NCI-H345 (cell line): ENCODE measurements around the gene SERPING1.

Experiments used
- DNase-seq: peaks from one replicate; lab custom pipeline; 2025; lab: John Stamatoyannopoulos, UW

Gene SERPING1

DNA sequence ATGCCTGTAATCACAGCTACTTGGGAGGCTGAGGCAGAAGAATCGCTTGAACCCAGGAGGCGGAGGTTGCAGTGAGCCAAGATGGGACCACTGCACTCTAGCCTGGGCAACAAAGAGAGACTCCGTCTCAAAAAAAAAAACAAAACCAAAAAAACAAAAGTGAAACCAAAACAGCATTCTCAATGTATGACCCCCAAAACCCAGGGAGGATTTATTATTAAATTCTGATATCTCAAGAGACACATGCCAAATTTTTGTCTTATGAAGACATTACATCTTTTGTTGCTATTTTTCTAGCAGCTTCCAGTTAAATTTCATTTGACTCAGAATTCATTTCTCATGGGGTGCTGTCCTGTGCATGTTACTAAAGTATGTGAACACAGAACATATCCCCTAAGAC lies 55.2 kb downstream of the SERPING1 start:
- no peak for DNase-seq

DNA sequence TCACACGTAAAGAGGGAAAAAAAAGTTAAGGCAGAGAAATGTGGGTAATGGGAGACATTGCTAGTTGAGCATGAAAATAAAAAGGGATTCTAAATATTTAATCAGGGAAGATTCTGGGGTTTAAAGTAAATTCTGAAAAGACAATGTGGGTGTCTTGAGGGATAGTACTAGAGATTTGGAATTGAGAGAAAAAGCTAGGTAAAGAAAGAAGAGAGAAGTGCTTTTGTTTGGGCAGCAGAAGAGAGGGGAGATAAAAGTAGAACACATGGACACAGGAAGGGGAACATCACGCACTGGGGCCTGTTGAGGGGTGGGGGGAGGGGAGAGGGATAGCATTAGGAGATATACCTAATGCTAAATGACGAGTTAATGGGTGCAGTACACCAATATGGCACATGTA lies 55.7 kb downstream of the SERPING1 start:
- no peak for DNase-seq

DNA sequence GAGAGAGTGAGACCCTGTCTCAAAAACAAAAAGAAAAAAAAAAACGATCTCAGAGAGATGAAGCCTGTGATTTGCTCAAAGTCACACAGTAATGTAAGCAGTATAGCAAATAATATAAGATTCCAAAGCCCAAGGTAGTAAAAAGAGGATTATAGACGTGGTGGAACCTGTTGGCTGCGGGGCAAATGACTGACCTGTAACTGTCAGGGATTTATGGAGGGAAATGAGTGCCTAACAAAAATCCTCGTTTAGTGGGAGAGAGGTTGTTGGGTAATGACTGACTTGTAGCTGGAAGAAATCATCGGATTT lies 59.4 kb downstream of the SERPING1 start:
- DNase-seq = no peak

DNA sequence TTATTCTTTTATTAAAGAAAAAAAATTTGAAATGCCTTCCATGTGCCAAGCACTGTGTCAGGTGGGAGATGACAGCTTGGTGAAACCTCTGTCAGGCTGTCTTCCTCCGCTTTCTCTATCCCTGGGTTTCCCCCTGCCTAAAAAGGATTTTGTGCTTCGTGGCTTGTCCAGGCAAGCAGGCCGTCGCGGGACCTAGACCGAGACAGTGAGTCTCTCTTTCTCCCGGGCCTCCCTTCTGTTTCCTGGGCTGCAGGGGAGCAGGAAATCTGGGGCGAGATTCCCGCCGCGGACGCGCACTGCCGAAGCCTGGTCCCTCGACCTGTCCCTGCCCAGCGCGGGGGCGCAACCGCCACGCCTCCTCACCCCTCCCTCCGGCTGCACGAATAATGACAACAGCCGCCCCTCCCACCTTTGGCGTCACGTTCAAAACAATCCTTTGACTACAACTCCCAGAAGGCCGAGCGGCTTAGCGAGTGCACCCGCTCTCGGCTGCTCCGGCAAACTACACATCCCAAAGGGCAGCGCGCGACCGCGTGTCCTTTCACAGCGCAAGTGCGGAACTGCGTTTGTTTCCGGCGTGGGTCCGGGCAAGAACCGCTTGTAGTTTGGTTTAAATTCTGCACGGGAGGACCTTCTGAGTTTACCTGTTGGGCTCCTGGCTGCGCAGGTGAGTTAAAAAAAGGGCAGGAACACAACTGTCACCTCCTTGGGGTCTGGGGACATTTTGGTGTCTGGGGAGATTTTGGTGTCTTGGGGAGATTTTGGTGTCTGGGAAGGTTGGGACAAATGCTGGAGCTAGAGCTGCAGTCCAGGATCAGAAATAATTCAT lies 59.9 kb downstream of the SERPING1 start, which contains the start of gene CLP1:
Gene CLP1, plus strand, starts transcription at position 569 of the 829 bp plus-strand sequence. CDS start 1,715 bp downstream, outside the sequence.
- DNase-seq = peak; percentile 99

DNA sequence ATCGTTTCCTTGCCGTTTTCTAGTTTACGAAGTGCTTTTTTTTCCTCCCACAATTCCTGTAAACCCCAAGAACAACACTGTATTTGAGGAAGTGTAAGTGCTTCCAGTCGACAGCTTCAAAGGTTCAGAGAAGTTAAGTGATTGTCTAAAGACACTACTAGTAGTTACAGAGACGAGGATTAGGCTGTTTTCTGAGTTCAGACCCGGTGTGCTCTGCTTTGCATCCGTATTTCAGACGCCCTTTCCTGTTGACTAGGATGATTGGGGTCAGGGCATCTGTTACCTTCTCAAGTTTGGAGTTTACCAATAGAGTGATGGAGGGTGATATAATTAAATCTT lies 60.5 kb downstream of the SERPING1 start:
- no peak for DNase-seq

DNA sequence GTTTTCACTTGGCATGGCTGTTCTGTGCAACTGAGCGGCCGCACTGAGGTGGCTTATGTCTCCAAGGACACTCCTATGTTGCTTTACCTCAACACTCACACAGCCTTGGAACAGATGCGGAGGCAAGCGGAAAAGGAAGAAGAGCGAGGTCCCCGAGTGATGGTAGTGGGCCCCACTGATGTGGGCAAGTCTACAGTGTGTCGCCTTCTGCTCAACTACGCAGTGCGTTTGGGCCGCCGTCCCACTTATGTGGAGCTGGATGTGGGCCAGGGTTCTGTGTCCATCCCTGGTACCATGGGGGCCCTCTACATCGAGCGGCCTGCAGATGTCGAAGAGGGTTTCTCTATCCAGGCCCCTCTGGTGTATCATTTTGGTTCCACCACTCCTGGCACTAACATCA lies 62.2 kb downstream of the SERPING1 start:
- DNase-seq = no peak

DNA sequence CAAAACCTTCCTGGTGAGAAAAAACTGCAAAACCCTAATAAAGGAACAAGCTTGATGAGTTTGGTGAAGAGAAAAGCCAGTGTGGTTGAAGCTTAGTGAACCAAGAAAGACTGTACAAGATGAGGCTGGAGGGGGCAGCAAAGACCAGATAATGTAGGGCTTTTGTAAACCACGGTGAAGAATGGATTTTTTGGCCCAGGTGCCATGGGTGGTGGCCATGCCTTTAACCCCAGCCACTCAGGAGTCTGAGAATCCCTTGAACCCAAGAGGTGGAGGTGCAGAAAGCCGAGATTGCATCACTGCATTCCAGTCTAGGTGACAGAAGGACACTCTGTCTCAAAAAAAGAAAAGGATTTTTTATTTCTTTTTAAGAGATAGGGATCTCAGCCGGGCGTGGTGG lies 65.4 kb downstream of the SERPING1 start:
- DNase-seq = no peak

DNA sequence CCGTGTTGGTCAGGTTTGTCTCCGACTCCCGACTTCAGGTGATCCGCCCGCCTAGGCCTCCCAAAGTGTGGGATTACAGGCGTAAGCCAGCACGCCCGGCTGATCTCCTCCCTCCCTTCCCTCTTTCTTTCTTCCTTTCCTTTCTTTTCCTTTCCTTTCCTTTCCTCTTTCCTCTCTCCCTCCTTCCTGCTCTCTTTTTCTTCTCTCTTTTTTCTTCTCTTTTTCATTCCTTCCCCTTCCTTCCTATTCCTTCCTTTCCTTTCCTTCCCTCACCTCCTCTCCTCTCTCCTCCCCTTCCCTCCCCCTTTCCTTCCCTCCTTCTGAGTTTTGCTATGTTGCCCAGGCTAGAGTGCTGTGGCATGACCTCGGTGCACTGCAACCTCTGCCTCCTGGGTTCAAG lies 66.5 kb downstream of the SERPING1 start:
- no peak for DNase-seq
